Right ventricle myocardium superior (tissue), 1 donor: ENCODE measurements around the gene AGPAT2. TPM values are rescaled to one million over a fixed set of nuclear protein-coding genes. Genes with fewer than 3 reads are reported as not detected.
"Not testable (repeated sequence)": the region's sequence is repeated elsewhere in the genome, so short reads cannot be mapped to it uniquely, and the experiment has no call there.

Source experiments
- ATAC-seq: fragments of 200-7000 bp; cut with Tn5 transposase; one replicate; pipeline ENCODE4 v1.9.1; 2020; ENCODE audit warnings: mild to moderate bottlenecking; ENCODE audit not compliant: poor library complexity
- DNase-seq: peaks from one replicate; pipeline ENCODE4 v3.0.0-alpha.2; 2020
- intact Hi-C: fragments of 100-400 bp; cut with DNase I; formaldehyde crosslinking; loops from one replicate; pipeline ENCODE4 v1.11.2; 2022
- total RNA-seq: library from RNA; stranded (reverse); fragmentation: NEBNext Ultra II Directional; extraction: Animal tissue kit (Norgen Biotek cat#: 25700); gene quantifications from one replicate; pipeline ENCODE4 v1.2.1, GENCODE V29; 2021
- donor health status: DM: no; HTN: yes; CAD: no; lungs with severe emphysema.

AGPAT2 gene
- total RNA-seq, 1 donor from 2014 or later, result 48.6 TPM

GRCh38 chr9:136643596-136644342 is 43.5 kb downstream of the AGPAT2 start:
- intact Hi-C loops, result no loop called here
- ATAC-seq, result peak; percentile 25
- DNase-seq, result no peak

DNA sequence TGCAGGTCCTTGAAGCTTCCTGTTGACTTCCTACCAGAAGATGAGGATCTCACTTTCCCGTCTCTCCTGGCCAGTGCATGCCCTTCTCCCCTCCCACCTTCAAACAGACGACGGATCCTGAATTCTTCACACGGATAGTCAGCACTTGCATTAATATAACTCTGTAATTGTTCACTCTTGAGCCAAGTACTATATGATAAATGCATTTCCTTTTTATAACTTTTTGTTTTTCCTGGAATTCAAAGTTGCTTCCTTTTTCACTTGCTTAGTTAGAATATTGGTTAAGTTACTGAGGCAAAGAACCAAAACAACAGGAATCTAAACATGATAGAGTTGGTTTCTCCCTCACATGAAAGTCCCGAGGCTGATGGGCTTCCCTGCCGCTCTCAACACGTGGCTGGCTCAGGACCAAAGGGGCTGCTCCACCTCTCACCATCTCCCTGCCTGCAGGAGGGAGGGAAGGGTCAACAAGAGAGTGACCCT is 44.8 kb downstream of the AGPAT2 start:
- intact Hi-C loops, result no loop called here
- ATAC-seq (no peak), DNase-seq (peak; percentile 41)

- intact Hi-C loops, result no loop called here
Measured at GRCh38 chr9:136640171-136641111, 46.8 kb downstream of the AGPAT2 start.

DNA sequence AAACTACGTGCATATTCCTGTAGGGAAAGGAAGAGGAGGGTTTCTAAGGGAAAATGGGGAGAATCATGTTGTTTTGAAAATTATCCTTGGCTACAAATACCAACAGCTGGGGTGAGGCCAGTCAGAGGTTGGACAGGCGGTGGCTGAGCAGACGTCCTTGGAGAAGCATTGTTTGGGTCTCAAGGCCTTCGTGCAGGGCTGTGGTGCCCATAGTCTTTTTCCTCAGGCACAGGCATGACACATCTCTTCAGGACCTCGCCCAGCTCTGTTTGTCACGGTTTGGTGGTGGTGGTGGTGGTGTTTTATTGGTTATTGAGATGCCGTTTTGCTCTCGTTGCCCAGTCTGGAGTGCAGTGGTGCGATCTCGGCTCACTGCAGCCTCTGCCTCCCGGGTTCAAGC is 52.4 kb downstream of the AGPAT2 start:
- ATAC-seq (no peak), DNase-seq (no peak)
- intact Hi-C loops, result no loop called here

More at GRCh38 chr9:136640171-136641111, 46.8 kb downstream of the AGPAT2 start:
- ATAC-seq (no peak), DNase-seq (peak; percentile 50)

DNA sequence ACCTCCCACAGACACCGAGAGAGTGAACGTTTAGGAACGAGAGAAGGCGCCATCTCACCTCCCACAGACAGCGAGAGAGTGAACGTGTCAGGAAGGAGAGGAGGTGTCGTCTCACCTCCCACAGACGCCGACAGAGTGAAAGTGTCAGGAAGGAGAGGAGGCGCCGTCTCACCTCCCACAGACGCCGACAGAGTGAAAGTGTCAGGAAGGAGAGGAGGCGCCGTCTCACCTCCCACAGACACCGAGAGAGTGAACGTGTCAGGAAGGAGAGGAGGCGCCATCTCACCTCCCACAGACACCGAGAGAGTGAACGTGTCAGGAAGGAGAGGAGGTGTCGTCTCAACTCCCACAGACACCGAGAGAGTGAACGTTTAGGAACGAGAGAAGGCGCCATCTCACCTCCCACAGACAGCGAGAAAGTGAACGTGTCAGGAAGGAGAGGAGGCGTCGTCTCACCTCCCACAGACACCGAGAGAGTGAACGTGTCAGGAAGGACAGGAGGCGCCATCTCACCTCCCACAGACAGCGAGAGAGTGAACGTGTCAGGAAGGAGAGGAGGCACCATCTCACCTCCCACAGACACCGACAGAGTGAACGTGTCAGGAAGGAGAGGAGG is 54.7 kb downstream of the AGPAT2 start:
- DNase-seq, ATAC-seq, intact Hi-C loops: not testable (repeated sequence)

GRCh38 chr9:136632072-136632471 is 55.2 kb downstream of the AGPAT2 start:
- intact Hi-C loops, ATAC-seq, DNase-seq: not testable (repeated sequence)

DNA sequence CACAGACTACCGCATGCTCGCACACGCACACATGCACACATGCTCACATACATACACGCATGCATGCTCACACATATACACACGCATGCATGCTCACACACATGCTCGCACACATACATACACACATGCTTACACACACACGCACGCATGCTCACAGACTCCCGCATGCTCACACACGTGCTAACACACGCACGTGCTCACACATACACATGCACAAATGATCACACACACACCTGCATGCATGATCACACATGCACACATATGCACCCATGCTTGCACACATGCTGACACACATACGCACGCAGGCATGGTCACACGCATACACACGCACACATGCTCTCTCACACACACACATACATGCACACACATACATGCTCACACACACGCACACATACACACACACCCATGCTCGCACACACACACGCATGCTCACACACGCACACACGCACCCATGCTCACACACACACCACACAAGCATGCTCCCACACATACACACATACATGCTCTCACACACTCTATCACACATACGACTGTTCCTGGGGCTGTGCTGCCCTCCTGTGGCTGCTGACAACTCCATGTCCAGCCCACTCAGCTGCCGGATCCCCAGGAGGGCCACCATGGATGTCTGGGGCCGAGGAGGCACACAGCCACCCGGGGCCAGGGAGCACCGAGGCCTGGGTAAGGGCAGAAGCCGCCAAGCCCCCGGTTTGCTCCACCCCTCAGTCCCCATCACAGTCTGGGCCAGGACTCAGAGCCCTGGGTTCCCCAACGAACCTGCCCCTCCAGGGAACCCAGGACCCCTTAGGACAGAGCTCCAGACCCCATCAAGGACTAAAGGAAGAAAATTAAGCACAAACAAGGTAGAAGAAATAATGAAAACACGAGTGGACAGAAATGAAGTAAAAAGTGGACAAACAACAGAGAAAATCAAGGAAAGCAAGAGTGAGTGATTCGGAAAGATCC is 55.9 kb downstream of the AGPAT2 start:
- DNase-seq (peak; percentile 91), ATAC-seq (peak; percentile 95)
- intact Hi-C loops, result loop anchor here (2.0 kb wide), 1 partner anchor 143 kb away; no protein-coding TSS in a partner anchor

- DNase-seq (no peak), ATAC-seq (no peak)
- intact Hi-C loops, result loop anchor here (2.0 kb wide), 1 partner anchor 142 kb away; no protein-coding TSS in a partner anchor
Measured at GRCh38 chr9:136630662-136630992, 56.6 kb downstream of the AGPAT2 start.

DNA sequence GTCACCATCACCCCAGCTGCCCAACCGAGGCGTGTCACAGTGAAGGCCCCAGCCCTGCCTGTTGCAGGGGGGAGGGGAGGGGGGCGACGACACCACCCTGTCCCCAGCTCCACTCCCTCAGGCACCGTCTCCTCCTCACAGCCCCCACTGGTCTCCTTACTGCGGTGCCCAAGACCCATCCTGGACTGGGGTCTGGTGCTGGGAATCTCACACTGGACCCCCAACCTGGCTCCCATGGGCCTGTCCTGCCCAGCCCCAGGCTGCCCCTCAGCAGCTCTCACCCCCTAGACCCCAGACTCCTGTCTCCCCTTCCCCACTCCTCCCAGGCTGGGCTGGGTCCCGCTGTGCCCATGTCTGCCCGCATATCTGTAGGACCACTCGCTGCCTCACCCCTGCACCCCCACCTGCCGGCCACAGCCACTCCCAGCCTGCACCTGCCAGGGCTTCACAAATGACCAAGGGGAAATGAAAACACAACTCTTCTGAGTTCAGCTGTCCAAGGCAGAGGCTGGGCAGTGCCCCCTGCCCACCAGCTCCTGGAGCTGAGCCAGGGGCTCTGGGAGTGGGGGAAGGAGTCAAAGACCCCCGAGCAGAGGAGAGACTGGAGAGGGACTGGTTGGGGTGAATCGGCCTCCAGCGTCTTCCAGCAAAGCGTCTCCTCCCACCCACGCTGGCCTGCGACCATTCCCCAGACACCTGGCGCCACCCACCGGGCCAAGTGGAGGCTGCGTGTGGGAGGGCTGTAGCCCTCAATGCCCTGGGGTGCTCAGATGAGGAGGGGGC is 57.2 kb downstream of the AGPAT2 start:
- ATAC-seq, result peak; percentile 72
- intact Hi-C loops, result loop anchor here (2.0 kb wide), 1 partner anchor 141 kb away; no protein-coding TSS in a partner anchor
- DNase-seq, result peak; percentile 71

- no peak for ATAC-seq
- intact Hi-C loops, result no loop called here
- DNase-seq, result no peak
Measured at GRCh38 chr9:136629001-136629878, 58.0 kb downstream of the AGPAT2 start.

DNA sequence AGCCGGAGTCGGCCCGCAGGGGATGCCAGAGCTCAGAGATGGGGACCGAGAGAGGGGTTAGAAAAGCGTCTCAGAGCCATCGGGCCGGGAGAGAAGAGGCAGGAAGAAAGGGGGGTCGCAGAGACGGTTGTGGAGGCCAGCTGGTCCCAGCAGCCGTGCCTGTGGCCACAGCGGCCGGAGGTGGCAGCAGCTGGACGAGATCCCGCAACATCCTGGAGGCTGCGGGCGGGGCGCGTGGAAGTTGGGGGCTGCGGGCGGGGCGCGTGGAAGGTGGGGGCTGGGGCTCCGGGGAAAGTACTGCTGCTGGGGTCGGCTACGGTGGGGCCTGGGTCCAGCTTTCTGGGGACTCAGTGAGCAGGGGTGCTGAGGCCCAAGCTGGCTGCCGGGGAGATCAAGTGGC is 59.0 kb downstream of the AGPAT2 start:
- intact Hi-C loops, result no loop called here
- no peak for DNase-seq
- ATAC-seq, result no peak

DNA sequence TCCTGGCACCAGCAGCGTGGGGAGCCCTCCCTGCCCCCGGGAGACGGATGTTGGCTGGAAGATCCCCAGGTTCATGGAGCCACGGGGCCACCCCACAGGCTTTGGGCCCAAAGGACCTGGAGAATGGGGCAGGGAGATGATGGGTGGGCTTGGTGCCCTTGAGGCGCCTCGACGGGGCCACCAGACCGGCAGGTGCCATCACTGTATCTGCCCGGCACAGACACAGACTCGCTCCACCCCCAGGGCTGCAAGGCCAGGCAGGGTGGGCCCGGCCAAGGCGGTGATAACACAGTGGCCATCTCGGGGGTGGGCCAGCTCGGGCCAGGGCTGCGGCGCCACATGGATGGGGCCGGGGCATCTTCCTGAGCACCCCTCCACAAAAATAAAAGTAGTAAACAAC is 59.6 kb downstream of the AGPAT2 start:
- no peak for ATAC-seq
- DNase-seq, result no peak
- intact Hi-C loops, result no loop called here

GRCh38 chr9:136626740-136627642 is 60.3 kb downstream of the AGPAT2 start:
- intact Hi-C loops, result no loop called here
- no peak for ATAC-seq
- DNase-seq, result no peak

DNA sequence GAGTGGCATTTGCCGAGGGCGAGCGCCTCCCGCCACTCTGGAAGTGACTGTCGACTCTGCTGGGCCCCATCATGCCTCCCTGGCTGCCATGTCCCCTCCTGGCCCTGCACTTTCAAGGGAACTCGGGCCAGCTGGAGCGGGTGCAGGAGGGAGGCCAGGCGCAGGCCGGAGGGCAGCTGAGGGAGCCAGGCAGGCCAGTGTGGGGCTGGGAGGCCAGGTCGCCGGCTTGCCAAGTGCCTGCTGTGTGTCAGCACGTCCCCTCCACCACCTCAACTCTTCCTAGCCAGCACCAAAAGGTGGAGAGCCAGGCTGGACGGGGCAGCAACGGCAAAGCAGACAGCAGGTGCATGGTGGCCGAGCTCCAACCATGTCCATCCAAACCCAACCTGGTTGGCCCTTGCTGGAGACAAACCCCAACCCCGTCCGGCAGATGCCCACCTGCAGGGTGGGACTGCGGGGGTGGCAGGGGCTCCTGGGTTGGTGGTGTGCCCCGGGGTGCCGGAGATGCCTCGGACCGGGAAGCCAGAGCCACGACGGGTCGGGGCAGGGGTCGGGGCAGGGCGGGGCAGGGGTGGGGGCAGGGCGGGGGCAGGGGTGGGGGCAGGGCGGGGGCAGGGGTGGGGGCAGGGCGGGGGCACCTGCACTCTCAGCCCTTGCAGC is 61.1 kb downstream of the AGPAT2 start:
- intact Hi-C loops, result no loop called here
- peak; percentile 70 for DNase-seq
- peak; percentile 60 for ATAC-seq
